Measurements from ENCODE around the gene MIDN.

DNA sequence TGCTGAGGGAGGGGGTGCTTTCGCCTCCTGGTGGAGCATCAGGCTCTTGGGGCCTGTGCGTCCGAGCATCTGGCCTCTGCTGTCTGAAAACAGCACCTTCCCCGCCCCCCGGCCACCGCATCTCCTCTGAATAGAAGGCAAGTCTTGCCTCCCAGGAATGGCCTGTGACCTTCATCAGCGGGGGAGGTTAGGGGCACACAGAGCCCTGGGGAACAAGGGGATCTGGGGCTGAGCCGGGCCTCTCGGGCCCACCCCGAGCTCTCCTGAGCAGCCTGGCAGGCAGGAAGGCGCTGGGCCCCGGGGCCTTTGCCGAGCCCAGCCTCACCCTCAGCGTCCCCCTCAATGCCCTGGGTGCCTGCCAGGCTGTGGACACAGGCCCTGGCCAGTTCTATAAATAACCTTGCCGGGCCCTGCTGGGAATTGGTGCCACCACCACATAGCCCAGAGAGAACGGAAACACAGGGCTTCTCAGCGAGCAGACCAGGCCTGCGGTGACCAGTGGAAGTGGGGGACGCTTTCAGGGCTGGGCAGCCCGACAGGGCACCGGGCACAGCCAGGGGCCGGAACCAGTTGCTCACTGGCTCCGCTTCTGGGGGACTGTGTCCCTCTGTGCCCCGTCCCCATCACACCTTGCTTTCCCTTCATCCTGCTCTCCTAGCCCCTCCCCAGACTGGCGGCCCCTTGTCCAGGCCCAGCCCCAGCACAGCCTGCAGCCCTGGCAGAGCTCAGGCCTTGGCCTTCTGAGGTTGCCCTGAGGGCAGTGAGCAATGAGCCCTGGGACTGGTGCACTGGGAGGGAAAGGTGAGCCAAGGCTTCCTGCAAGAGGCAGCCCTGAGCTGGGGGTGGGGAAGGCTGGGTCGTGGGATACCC lies 33.3 kb upstream of the MIDN start:
- TF ChIP-seq ZNF843 (tag by site-specific recombination; IDR thresholded peaks at IDR 0.05) (no peak), ZNF391 (tag by site-specific recombination; IDR thresholded peaks at IDR 0.05; ENCODE audit: borderline replicate concordance, low read depth) (no peak), CTCF (tag by site-specific recombination; IDR thresholded peaks at IDR 0.05) (no peak), SP2 (tag by site-specific recombination; IDR thresholded peaks at IDR 0.05) (no peak), WT1 (tag by site-specific recombination; IDR thresholded peaks at IDR 0.05) (no peak), ZNF138 (tag by site-specific recombination; IDR thresholded peaks at IDR 0.05; ENCODE audit: borderline replicate concordance) (no peak)
- TF ChIP-seq, protein P1, sequence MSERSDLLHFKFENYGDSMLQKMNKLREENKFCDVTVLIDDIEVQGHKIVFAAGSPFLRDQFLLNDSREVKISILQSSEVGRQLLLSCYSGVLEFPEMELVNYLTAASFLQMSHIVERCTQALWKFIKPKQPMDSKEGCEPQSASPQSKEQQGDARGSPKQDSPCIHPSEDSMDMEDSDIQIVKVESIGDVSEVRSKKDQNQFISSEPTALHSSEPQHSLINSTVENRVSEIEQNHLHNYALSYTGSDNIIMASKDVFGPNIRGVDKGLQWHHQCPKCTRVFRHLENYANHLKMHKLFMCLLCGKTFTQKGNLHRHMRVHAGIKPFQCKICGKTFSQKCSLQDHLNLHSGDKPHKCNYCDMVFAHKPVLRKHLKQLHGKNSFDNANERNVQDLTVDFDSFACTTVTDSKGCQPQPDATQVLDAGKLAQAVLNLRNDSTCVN (tag by site-specific recombination; optimal IDR thresholded peaks at IDR 0.05) = no peak
